NCI-H748 (cell line): ENCODE measurements around the gene SARDH.
A peak's percentile ranks its signal among the peaks of the same experiment; 100 is the strongest.

Experiments used
- DNase-seq: peaks from one replicate; lab custom pipeline; 2025; ENCODE audit not compliant: unreplicated experiment; lab: John Stamatoyannopoulos, UW

Gene SARDH

GRCh38 chr9:133653638-133654037 lies 84.5 kb downstream of the SARDH start:
- no peak for DNase-seq

GRCh38 chr9:133650026-133650425 lies 88.1 kb downstream of the SARDH start:
- no peak for DNase-seq

- no peak for DNase-seq
Measured at GRCh38 chr9:133649194-133649593, 89.0 kb downstream of the SARDH start.

- peak; percentile 63 for DNase-seq
Measured at GRCh38 chr9:133647765-133648469, 90.2 kb downstream of the SARDH start.

GRCh38 chr9:133647148-133647547 lies 91.0 kb downstream of the SARDH start:
- DNase-seq: no peak

- no peak for DNase-seq
Measured at GRCh38 chr9:133645021-133645765, 93.0 kb downstream of the SARDH start.

- DNase-seq: no peak
Measured at GRCh38 chr9:133643978-133644760, 94.0 kb downstream of the SARDH start.

GRCh38 chr9:133643362-133643755 lies 94.8 kb downstream of the SARDH start:
- no peak for DNase-seq

- no peak for DNase-seq
Measured at GRCh38 chr9:133642708-133643361, 95.3 kb downstream of the SARDH start.

- DNase-seq: no peak
Measured at GRCh38 chr9:133641861-133642595, 96.1 kb downstream of the SARDH start.

- DNase-seq: no peak
Measured at GRCh38 chr9:133641396-133641655, 96.8 kb downstream of the SARDH start.

GRCh38 chr9:133640580-133641395 lies 97.4 kb downstream of the SARDH start:
- DNase-seq: peak; percentile 59

GRCh38 chr9:133640160-133640559 lies 98.0 kb downstream of the SARDH start:
- DNase-seq: no peak

- DNase-seq: no peak
Measured at GRCh38 chr9:133639613-133640012, 98.5 kb downstream of the SARDH start.

GRCh38 chr9:133638711-133639110 lies 99.4 kb downstream of the SARDH start:
- DNase-seq: no peak

GRCh38 chr9:133638076-133638475 lies 100.1 kb downstream of the SARDH start:
- no peak for DNase-seq

GRCh38 chr9:133637451-133638055 lies 100.6 kb downstream of the SARDH start:
- no peak for DNase-seq

GRCh38 chr9:133636902-133637301 lies 101.2 kb downstream of the SARDH start:
- DNase-seq: no peak
